Activated CD4-positive, alpha-beta T cell treated with anti-CD3 and anti-CD28 coated beads for 4 hours (primary cell): Measurements from ENCODE around the gene RYR1.
"Not testable (repeated sequence)": the region's sequence is repeated elsewhere in the genome, so short reads cannot be mapped to it uniquely, and the experiment has no call there.

Source experiments
- DNase-seq, 2 donors: peaks; one replicate each; pipeline ENCODE4 v3.0.0-alpha.2; 2020

RYR1 gene

DNA sequence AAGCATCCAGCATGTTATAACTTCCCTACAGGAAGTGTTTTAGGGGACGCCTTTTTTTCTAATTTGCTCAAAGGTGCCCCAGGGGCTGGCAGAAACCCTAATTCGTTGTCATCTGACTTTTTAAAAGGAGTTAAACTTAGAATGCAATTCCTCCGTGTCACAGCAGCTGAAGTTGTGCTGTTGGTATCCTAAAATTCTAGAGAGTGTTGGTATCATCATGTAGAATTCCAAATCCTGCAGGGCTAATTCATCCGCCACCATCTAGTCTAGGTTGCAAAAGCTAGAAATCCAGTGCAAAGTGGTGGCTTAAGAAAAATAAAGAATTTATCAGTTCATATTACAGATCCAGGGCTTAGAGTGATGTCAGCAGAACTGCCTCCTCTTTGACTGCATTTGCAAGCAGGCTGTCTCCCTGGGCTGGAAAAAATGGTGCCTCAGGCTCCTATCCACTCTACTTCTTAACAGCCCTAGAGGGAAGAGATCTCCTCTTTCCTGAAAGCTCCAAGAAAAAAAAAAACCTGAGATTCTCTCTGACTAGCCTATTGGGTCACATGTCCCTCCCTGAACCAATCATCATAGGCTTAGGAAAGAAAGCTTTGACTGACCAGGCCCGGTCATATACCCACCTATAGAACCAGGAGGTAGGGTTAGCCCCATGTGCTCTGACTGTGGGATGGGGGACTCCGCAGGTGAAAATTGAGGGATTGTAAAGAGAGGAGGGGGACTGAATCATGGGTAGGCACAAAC is 111.3 kb downstream of the RYR1 start:
- DNase-seq: no peak

DNA sequence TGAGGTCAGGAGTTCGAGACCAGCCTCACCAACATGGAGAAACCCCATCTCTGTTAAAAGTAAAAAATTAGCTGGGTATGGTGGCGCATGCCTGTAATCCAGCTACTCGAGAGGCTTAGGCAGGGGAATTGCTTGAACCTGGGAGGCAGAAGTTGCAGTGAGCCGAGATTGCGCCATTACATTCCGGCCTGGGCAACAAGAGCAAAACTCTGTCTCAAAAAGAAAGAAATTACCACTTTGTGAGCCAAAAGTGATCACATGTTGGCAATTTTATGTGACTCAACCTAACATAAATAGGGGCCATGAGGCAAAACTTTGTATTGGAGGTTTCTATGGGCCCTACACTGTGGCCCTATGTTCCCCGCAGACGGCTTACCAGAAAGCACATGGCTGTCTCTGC is 112.1 kb downstream of the RYR1 start:
- no peak for DNase-seq

DNA sequence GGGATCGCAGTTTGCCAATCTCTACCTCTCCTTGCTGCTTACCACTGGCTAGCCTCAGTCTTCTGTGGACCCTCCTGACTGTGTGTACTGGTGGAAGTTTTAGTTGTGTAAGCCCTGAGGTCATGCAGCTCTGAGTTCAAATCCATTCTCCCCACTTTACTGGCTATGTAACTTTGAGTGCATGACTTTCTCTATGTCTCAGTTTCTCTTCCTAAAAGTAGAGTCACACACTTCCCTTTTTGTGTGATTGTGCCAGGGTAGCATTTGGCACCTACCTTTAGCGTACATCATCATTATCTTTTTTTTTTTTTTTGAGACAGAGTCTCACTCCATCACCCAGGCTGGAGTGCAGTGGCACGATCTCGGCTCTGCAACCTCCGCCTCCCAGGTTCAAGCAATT is 113.9 kb downstream of the RYR1 start:
- DNase-seq: no peak

DNA sequence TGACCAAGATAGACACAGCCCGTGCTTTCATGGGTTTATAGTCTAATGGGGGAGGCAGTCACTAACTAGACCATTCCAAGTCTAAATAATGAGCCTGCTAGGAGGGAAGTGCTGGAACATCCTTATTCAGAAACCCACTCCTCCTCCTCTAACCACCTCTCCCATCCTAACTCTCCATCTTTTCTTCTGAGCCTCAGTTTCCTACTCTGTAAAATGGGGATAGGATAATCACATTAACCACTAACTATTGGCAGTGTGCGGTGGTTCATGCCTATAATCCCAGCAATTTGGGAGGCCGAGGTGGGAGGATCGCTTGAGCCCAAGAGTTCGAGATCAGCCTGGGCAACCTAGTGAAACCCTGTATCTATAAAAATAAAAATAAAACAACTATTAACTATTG is 115.6 kb downstream of the RYR1 start:
- DNase-seq: no peak

DNA sequence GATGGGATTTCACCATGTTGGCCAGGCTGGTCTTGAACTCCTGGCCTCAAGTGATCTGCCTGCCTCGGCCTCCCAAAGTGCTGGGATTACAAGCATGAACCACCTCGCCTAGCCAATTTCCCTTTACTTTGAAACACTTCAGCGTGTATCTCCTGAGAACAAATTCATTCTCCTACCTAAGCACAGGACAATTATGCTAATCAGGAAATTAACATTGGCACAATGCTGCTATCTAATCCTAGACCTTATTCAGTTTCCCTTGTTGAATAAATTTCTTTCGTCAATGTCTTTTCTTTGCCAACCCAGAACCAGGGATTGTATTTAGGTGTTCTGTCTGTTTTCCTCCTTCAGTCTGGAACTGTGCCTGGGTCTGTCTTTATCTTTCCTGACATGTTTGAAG is 116.5 kb downstream of the RYR1 start:
- DNase-seq: no peak

DNA sequence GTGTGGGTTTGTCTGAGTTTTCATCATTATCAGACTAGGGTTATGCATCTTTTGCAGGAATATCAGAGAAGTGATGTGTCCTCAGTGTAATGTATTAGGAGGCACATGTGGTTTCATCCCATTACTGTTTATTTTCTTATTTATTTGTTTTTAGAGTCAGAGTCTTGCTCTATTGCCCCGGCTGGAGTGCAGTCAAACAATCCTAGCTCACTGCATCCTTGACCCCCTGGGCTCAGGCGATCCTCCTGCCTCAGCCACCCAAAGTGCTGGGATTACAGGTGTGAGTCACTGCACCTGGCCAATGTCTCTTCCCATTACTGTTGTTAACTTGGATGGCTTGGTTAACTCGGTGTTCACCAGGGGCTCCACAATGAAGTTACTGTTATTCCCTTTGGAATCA is 116.9 kb downstream of the RYR1 start:
- DNase-seq: no peak

DNA sequence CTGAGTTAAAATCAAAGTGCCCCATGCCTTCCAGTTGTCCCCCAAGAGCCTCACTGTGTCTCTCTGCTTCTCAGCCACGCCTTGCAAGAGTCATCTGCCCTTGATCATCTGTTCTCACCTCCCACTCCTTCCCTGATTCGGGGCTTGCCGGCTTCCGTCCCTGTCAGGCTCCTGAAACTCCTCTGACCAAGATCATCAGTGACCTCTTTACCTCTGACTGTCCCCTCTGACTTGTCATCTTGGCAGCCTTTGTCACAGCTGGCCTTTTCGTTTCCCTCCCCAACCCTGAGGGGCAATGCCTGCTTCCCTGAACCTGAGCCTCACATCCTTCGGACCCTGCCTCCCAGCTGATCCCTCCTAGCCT is 117.9 kb downstream of the RYR1 start:
- peak in 1 of 2 donors; percentile 31 for DNase-seq

DNA sequence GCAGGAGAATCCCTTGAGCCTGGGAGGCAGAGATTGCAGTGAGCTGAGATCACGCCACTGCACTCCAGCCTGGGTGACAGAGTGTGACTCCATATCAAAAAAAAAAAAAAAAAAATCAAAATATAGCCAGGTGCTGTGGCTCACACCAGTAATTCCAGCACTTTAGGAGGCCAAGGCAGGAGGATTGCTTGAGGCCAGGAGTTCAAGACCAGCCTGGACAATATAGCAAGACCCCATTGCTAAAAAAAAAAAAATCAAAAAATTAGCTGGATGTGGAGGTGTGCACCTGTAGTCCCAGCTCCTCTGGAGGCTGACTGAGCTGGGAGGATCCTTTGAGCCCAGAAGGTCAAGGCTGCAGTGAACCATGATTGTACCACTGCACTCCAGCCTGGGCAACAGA is 119.7 kb downstream of the RYR1 start:
- DNase-seq: not testable (repeated sequence)

DNA sequence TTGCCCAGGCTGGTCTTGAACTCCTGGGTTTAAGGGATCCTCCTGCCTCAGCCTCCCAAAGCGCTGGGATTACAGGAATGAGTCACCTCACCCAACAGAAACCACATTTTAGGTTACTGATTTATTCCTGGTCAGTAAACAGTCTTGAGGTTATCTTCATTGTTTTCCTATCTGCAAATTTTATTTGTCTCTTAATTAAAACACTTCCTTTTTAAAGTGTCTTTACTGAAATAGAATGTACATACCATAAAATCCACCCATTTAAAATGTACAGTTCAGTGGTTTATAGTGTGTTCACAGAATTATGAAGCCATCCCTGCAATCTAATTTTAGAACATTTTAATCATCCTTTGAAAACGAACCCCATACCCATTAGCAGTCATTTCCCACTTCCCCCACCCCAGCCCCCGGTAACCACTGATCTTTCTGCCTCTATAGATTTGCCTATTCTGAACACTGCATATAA is 121.2 kb downstream of the RYR1 start:
- DNase-seq: no peak

DNA sequence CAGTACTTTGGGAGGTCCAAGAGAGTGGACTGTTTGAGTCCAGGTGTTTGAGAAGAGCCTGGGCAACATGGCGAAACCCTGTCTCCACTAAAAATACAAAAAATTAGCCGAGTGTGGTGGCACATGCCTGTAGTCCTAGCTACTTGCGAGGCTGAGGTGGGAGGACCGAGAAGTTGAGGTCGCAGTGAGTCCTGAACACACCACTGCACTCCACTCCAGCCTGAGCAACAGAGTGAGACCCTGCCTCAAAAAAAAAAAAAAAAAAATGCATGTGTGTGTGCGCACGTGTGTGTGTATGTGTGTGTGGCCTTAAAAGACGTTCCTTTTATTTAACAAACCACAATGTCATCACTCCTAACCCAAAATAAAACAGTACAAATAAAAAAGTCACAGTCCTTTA is 121.7 kb downstream of the RYR1 start:
- DNase-seq: no peak

DNA sequence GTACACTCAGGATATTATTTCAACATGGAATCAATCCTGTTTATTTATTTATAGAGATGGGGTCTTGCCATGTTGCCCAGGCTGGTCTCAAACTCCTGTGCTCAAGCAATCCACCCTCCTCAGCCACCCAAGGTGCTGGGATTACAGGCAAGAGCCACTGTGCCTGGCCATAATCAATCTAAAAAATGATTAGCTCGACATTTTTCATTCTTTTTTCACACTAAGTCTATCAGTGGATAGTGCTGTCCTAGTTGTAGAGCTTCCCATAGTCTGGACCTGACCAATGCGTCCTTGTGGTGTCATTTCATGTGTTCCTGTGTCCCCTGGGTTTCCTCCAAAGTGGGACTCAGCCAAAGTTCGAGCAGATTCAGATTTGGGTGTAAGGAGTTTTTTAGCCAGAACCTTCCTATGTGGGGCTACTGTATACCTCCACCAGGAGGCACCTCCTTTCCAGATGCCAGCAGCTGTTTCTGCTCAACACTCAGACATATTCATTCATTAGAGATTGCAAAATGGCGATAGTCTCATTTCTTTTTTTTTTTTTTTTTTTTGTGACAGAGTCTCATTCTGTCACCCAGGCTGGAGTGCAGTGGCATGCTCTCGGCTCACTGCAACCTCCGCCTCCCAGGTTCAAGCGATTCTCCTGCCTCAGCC is 123.2 kb downstream of the RYR1 start:
- DNase-seq: no peak

DNA sequence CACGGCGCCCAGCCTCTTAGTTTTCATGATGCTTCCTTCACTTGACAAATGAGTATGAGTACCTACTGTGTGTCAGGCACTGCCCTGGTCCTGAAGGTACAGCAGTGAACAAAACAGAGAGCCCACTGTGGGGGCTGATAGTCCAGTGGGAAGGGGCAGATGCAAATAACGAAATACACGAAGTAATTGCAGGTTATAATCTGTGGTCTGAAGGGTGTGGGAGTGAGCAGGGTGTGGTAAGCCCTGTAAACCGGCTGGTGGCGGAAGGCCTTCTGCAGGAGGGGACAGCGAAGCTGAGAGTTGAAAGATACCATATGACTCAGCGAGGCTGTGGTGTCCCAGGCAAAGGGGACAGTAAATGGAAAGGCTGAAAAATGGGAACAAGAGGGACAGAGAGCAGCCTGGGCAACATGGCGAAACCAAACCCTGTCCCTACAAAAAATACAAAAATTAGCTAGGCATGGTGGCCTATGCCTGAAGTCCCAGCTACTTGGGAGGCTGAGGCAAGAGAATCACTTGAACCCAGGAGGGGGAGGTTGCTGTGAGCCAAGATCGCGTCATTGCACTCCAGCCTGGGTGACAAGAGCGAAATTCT is 123.8 kb downstream of the RYR1 start:
- peak in 1 of 2 donors; percentile 32 for DNase-seq

DNA sequence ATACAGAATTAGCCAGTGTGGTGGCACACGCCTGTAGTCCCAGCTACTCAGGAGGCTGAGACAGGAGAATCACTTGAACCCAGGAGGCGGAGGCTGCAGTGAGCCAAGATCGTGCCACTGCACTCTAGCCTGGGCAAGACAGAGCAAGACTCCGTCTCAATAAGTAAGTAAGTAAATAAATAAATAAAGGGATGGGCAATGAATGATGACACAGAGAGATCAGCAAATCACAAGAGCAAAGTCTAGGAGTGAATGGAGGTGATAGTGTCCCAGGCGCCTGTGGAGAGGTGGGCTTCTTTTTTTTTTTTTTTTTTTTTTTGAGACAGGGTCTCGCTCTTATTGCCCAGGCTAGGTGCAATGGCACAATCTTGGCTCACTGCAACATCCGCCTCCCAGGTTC is 125.4 kb downstream of the RYR1 start:
- not testable (repeated sequence) for DNase-seq

DNA sequence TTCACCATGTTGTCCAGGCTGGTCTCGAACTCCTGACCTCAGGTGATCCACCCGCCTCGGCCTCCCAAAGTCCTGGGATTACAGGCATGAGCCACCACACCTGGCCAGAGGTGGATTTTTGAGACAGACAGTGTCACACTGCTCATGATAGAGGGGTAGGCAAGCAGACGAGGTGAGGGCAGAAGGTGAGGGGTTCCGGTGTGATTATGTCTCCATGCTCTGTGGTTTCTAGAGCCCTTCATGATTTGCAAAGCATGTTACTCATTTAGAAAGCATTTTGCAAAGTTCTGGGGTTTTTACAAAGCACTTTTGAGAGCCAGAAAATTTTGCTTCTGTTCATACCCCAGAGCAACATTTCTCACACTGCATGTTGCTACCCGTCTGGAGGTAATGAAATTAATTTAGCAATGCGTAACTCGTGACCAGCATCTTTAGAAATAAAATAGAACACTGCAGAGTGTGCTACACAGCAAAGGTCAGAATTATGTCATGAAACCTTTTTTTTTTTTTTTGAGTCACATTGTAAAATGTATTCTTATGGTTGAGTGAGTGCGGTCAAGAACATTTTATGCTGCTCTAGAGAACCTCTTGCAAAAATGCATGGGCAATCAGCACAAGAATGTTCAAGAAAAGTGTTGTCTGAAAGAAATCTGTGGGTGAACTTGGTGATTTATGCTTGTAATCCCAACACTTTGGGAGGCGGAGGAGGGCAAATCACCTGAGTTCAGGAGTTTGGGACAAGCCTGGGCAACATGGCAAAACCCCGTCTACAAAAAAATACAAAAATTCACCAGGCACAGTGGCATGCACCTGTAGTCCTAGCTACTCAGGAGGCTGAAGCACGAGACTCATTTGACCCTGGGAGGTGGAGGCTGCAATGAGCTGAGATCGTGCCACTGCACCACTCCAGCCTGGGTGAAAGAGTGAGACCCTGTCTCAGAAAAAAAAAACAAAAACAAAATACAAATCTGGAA is 126.2 kb downstream of the RYR1 start:
- peak in 1 of 2 donors; percentile 14 for DNase-seq

DNA sequence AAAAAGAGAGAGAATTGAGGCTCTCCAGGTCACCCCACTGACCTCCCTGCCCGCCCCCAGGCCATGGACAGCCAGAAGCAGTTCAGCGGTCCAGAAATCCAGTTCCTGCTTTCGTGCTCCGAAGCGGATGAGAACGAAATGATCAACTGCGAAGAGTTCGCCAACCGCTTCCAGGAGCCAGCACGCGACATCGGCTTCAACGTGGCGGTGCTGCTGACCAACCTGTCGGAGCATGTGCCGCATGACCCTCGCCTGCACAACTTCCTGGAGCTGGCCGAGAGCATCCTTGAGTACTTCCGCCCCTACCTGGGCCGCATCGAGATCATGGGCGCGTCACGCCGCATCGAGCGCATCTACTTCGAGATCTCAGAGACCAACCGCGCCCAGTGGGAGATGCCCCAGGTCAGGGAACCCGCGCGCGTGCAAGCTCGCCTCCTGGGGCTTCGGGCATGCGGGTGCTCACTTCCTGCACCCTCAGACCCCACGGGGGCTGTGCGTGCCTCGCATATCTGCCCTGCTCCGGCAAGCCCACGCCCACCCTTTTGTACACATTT is 127.6 kb downstream of the RYR1 start:
- DNase-seq: no peak

DNA sequence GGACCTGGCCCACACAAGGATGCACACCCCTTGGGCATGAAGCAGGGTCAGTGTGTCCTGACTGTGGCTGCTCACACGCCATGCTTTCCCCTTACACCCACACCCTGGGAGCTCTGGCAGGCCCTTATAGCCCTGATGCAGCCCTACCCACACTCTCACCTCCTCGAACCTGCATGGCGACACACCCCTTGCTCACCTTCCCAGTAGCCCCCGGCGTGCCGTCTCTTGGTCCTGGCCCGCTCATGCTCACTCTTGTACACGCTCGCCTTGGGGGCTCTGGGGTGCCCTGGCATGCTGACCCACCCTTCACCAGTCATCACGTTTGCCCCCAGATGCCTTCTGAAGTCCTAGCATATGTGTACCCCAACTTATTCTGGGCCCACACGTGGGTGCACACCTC is 128.2 kb downstream of the RYR1 start:
- DNase-seq: no peak

DNA sequence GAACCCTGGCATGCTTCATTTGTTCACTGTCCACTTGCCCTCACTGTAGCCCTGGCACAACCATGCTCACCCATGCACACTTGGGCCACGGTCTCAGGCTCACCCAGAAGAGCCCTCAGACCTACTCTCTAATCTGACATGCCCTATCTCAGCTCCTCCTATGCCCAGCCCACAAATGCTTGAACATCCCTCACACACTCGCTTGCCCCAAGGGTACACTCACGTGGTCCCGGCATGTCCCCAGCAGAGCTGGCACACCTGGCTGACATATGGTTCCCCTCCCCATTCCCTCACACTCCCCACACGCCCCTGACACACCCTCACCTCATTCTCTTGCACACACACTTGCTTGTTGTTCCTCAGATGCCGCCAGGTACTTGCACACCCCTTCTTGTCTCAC is 128.6 kb downstream of the RYR1 start:
- DNase-seq: no peak

DNA sequence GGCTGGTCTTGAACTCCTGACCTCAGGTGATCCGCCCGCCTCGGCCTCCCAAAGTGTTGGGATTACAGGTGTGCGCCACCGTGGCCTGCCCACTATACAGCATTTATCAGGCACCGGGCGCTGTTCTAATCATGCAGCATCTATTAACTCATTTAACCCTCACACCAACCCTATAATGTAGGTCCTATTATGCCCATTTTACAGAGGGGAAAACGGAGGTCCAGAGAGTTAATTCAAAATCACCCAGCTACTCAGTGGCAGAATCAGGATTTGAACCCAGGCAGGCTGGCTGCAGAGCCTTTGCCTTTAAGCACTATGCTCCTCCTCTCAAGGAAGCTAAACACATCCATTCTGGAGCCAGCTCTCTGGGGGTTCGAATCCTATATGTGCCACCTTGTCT is 130.0 kb downstream of the RYR1 start:
- no peak for DNase-seq

DNA sequence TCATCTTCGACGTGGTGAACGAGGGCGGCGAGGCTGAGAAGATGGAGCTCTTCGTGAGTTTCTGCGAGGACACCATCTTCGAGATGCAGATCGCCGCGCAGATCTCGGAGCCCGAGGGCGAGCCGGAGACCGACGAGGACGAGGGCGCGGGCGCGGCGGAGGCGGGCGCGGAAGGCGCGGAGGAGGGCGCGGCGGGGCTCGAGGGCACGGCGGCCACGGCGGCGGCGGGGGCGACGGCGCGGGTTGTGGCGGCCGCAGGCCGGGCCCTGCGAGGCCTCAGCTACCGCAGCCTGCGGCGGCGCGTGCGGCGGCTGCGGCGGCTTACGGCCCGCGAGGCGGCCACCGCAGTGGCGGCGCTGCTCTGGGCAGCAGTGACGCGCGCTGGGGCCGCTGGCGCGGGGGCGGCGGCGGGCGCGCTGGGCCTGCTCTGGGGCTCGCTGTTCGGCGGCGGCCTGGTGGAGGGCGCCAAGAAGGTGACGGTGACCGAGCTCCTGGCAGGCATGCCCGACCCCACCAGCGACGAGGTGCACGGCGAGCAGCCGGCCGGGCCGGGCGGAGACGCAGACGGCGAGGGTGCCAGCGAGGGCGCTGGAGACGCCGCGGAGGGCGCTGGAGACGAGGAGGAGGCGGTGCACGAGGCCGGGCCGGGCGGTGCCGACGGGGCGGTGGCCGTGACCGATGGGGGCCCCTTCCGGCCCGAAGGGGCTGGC is 131.6 kb downstream of the RYR1 start:
- no peak for DNase-seq

DNA sequence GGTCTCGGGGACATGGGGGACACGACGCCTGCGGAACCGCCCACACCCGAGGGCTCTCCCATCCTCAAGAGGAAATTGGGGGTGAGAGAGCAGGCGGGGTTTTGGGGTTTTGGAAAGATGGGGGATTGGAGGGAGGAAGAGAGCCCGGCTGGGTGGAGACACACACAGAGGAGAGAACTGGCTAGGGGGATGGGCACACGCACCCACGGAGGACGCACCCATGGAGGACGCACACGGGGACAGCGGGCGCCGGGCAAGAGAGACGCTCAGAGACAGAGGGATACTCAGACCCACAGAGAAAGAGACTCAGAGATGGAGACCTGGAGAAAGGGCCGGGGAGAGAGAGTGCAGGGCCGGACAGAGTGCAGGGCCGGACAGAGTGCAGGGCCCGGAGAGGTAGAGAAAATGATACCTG is 132.2 kb downstream of the RYR1 start:
- no peak for DNase-seq

DNA sequence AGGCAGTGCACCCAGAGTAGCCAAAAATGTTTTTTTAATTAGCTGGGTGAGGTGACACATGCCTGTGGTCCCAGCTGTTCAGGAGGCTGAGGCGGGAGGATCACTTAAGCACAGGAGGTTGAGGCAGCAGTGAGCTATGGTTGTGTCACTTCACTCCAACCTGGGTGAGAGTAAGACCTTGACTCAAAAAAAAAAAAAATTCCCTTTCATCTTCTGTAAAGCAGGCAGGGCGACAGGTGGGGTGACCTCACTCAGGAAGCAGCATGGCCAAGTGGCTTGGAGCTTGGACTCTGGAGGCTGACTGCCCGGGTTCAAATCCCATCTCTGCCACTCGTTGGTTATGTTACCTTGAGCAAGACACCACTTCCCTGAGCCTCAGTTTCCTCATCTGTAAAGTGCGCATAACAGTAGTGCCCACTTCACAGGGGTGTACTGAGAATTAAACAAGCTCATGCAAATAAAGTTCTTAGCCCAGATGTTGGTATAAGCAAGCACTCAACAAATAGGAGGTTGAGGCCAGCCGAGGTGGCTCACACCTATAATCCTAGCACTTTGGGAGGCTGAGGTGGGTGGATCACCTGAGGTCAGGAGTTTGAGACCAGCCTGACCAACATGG is 136.0 kb downstream of the RYR1 start:
- DNase-seq: no peak

DNA sequence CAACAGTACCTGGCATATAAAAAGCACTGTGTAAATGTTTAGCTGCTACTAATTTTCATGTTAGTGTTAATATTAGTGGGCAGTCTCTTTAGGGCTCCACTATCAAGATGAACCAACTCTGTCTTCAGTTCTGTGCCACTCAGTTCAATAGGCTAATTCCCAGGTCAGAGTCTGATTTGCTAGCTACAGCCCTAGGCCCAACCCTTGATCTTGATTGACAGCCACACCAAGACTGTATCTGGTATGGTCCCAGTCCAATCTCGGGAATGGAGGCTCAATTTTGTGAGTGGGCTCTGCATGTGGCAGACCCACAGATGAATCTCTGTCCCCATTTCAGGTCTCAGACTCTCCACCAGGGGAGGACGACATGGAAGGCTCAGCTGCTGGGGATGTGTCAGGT is 138.2 kb downstream of the RYR1 start:
- DNase-seq: no peak
